Stimulated activated CD4-positive, alpha-beta T cell treated with anti-CD3 and anti-CD28 coated beads, Interleukin-15, amount 100 ng/mL, for 48 hours (primary cell): ENCODE measurements around the gene SLC6A11.

Experiments
- DNase-seq, 2 donors: peaks; one replicate each; pipeline ENCODE4 v3.0.0-alpha.2; 2020; ENCODE audit warnings: low read depth in 2 of 2

The SLC6A11 gene

GRCh38 chr3:10981031-10981430, 165.0 kb downstream of the SLC6A11 start:
- DNase-seq = no peak

- DNase-seq = no peak
Measured at GRCh38 chr3:10981961-10982360, 165.9 kb downstream of the SLC6A11 start.

- DNase-seq = no peak
Measured at GRCh38 chr3:10982782-10983181, 166.8 kb downstream of the SLC6A11 start.

- no peak for DNase-seq
Measured at GRCh38 chr3:10983219-10983916, 167.3 kb downstream of the SLC6A11 start.

- DNase-seq = no peak
Measured at GRCh38 chr3:10984371-10984896, 168.4 kb downstream of the SLC6A11 start.

- DNase-seq = no peak
Measured at GRCh38 chr3:10985181-10985580, 169.2 kb downstream of the SLC6A11 start.

- DNase-seq = no peak
Measured at GRCh38 chr3:10986592-10986991, 170.6 kb downstream of the SLC6A11 start.

GRCh38 chr3:10988001-10988665, 172.1 kb downstream of the SLC6A11 start:
- no peak for DNase-seq

- no peak for DNase-seq
Measured at GRCh38 chr3:10988991-10989484, 173.0 kb downstream of the SLC6A11 start.
